ENCODE measurements around the gene SLC9A8.

Gene SLC9A8

GRCh38 chr20:49791165-49791564 lies 21.5 kb upstream of the SLC9A8 start:
- H3K27ac ChIP-seq = no peak overlapping the region
- no peak for TF ChIP-seq ZFX (IDR thresholded peaks at IDR 0.05)
- no peak for TF ChIP-seq CTCF (conservative IDR thresholded peaks at IDR 0.05)

- TF ChIP-seq ZFX (IDR thresholded peaks at IDR 0.05) (no peak), CTCF (conservative IDR thresholded peaks at IDR 0.05) (no peak)
- H3K27ac ChIP-seq = no peak overlapping the region
Measured at GRCh38 chr20:49792006-49792405, 20.6 kb upstream of the SLC9A8 start.

GRCh38 chr20:49792611-49793010 lies 20.0 kb upstream of the SLC9A8 start:
- no peak overlapping the region for H3K27ac ChIP-seq
- TF ChIP-seq CTCF (conservative IDR thresholded peaks at IDR 0.05) = no peak
- TF ChIP-seq ZFX (IDR thresholded peaks at IDR 0.05) = no peak

GRCh38 chr20:49794336-49795134 lies 18.1 kb upstream of the SLC9A8 start:
- H3K27ac ChIP-seq = no peak overlapping the region
- TF ChIP-seq ZFX (IDR thresholded peaks at IDR 0.05) (no peak), CTCF (conservative IDR thresholded peaks at IDR 0.05) (no peak)

GRCh38 chr20:49795135-49795424 lies 17.5 kb upstream of the SLC9A8 start:
- TF ChIP-seq ZFX (IDR thresholded peaks at IDR 0.05) = no peak
- no peak overlapping the region for H3K27ac ChIP-seq

GRCh38 chr20:49796600-49797343 lies 15.9 kb upstream of the SLC9A8 start:
- TF ChIP-seq CTCF (conservative IDR thresholded peaks at IDR 0.05) (no peak), ZFX (IDR thresholded peaks at IDR 0.05) (no peak)
- H3K27ac ChIP-seq = no peak overlapping the region

- TF ChIP-seq ZFX (IDR thresholded peaks at IDR 0.05) = no peak
- no peak for TF ChIP-seq CTCF (conservative IDR thresholded peaks at IDR 0.05)
- no peak overlapping the region for H3K27ac ChIP-seq
Measured at GRCh38 chr20:49797344-49797615, 15.3 kb upstream of the SLC9A8 start.

- TF ChIP-seq CTCF (conservative IDR thresholded peaks at IDR 0.05) (no peak), ZFX (IDR thresholded peaks at IDR 0.05) (no peak)
- no peak overlapping the region for H3K27ac ChIP-seq
Measured at GRCh38 chr20:49798718-49799117, 13.9 kb upstream of the SLC9A8 start.
